Neutrophil (primary cell): Measurements from ENCODE around the gene PLIN1.

ENCODE experiments used
- H3K27ac ChIP-seq: fragments of 200-600 bp; sonication (generic); 2 replicates; pipeline ENCODE4 v1.5.1; 2016; ENCODE audit warnings: mild to moderate bottlenecking, moderate library complexity
- H3K27me3 ChIP-seq: fragments of 200-600 bp; sonication (generic); 2 replicates; pipeline ENCODE4 v1.6.0; 2016; ENCODE audit warnings: mild to moderate bottlenecking
- H3K36me3 ChIP-seq: fragments of 200-600 bp; sonication (generic); 2 replicates; pipeline ENCODE4 v1.5.1; 2017
- H3K4me1 ChIP-seq, 2 experiments: fragments of 200-600 bp in 1 of 2; sonication (generic) in 1 of 2; 1 replicate in 1 of 2; 2 replicates in 1 of 2; pipeline versions ENCODE4 v1.5.1 to v1.6.1; 2013 to 2016; ENCODE audit warnings: low read depth in 1 of 2, low read length in 1 of 2, mild to moderate bottlenecking in 1 of 2, moderate library complexity in 1 of 2; ENCODE audit not compliant: control insufficient read depth in 1 of 2, insufficient read depth in 1 of 2
- H3K4me3 ChIP-seq, 2 experiments: fragments of 200-600 bp in 1 of 2; sonication (generic) in 1 of 2; 1 replicate in 1 of 2; 2 replicates in 1 of 2; pipeline ENCODE4 v1.5.1; 2013 to 2016; ENCODE audit warnings: low read depth in 1 of 2, low read length in 1 of 2, mild to moderate bottlenecking in 1 of 2, moderate library complexity in 1 of 2
- H3K9me3 ChIP-seq: fragments of 200-600 bp; sonication (generic); 2 replicates; pipeline ENCODE4 v1.5.1; 2016
- TF ChIP-seq, protein P1 (sequence below): fragments of 200-600 bp; sonication (generic); IDR thresholded peaks from 2 replicates; pipeline ENCODE4 v1.5.1; 2016; ENCODE audit warnings: antibody characterized with exemption

PLIN1 gene

DNA sequence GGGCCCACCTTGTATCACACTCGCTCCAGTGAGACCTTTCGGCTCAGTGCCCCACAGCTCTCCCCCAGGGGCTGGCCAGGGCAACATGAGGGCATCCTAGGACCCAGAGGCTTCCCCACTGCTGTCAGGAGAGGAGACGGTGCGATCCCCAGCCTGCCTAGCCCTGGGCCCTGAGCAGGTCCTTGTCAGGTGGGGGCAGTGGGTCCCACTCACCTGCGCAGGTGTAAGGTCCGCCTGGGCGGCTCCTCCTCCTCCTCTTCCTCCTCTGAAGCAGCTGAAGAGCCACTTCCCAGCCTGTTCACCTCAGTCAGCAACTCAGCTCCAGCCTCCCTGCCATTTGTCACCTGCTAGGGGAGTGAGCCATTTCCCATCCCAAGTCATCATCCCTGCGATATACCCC lies 33.5 kb downstream of the PLIN1 start:
- TF ChIP-seq, protein P1, sequence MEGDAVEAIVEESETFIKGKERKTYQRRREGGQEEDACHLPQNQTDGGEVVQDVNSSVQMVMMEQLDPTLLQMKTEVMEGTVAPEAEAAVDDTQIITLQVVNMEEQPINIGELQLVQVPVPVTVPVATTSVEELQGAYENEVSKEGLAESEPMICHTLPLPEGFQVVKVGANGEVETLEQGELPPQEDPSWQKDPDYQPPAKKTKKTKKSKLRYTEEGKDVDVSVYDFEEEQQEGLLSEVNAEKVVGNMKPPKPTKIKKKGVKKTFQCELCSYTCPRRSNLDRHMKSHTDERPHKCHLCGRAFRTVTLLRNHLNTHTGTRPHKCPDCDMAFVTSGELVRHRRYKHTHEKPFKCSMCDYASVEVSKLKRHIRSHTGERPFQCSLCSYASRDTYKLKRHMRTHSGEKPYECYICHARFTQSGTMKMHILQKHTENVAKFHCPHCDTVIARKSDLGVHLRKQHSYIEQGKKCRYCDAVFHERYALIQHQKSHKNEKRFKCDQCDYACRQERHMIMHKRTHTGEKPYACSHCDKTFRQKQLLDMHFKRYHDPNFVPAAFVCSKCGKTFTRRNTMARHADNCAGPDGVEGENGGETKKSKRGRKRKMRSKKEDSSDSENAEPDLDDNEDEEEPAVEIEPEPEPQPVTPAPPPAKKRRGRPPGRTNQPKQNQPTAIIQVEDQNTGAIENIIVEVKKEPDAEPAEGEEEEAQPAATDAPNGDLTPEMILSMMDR = no peak
- no peaks in the 10 kb centered on the region for H3K9me3 ChIP-seq
- no peaks in the 10 kb centered on the region for H3K27me3 ChIP-seq
- H3K4me3 ChIP-seq = no peak overlapping the region
- H3K27ac ChIP-seq = no peak overlapping the region
- H3K4me1 ChIP-seq = no peaks in the 10 kb centered on the region
- H3K36me3 ChIP-seq = no peaks in the 10 kb centered on the region

DNA sequence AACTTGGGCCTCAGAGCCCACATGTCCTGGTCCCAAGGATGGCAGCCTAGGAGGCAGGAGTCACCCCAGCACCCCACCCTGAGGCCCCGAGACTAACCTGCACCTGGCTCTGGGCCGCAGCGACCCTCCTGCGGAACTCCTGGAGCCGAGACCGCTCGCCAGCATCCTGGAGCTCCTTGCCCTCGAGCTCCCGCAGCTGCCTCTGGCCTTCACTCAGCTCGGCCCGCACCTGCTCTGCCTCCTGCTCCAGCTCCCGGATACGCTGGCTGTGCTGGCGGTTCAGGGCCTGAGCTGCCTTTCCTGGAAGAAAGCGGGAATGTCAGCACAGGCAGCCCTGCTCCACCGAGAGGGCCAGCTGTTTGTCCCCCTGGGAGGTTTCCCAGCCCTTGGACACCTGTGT lies 37.1 kb downstream of the PLIN1 start:
- Histone ChIP-seq H3K27me3 (no peaks in the 10 kb centered on the region), H3K36me3 (no peaks in the 10 kb centered on the region), H3K27ac (no peak overlapping the region), H3K9me3 (no peaks in the 10 kb centered on the region), H3K4me1 (no peaks in the 10 kb centered on the region), H3K4me3 (no peak overlapping the region)
- TF ChIP-seq, protein P1 = no peak

DNA sequence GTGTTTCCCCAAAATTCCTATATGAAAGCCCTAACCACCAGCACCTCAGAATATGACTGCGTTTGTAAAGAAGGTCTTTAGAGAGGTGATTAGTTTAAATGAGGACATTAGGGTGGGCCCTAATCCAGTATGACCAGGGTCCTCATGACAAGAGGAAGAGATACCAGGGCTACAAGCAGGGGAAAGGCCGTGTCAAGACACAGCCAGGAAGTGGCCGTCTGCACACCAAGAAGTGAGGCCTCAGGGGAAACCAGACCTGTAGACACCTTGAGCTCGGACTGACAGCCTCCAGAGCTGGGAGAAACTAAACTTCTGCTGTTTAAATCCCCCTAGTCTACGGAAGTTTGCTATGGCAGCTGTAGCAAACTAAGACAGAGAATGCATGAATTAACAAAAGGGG lies 38.1 kb downstream of the PLIN1 start:
- TF ChIP-seq, protein P1 = no peak
- Histone ChIP-seq H3K9me3 (no peaks in the 10 kb centered on the region), H3K27me3 (no peaks in the 10 kb centered on the region), H3K4me3 (no peak overlapping the region), H3K4me1 (no peaks in the 10 kb centered on the region), H3K27ac (no peak overlapping the region), H3K36me3 (no peaks in the 10 kb centered on the region)

DNA sequence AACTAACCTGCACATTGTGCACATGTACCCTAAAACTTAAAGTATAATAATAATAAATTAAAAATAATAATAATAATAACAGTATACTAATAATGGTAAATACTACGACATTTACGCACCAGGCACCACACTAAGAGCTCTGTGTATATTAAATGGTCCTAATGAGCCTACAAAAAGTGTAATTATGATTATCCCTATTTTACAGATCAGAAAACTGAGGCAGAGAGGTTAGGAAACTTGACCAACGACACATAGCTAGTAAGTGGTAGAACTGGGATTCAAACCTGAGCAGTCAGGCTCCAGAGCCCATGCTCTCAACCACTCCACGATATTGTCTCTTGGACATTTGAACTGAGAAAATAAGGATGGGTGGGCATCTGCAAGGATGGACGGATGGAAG lies 38.9 kb downstream of the PLIN1 start:
- Histone ChIP-seq H3K4me1 (no peaks in the 10 kb centered on the region), H3K4me3 (no peak overlapping the region), H3K27ac (no peak overlapping the region), H3K9me3 (no peaks in the 10 kb centered on the region), H3K36me3 (no peaks in the 10 kb centered on the region), H3K27me3 (no peaks in the 10 kb centered on the region)
- TF ChIP-seq, protein P1 = no peak

DNA sequence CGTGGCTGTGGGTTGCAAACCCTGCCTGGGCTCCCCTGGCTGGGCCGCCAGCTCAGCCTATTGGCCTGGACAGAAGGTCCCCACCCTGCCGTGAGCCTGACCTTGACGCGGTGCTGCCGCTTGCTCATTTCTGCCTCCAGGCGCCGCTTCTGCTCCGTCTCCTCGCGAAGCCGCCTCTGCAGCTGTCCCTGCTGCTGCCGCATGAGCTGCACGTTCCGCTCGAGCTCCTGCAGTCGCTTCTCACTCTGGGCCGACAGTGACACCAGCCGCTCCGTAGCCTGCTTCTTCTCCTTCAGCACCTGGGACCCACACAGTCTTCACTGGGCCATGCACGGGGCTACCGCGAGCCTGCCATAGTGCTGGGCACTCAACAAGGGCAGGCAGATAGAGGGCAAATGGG lies 45.6 kb downstream of the PLIN1 start:
- TF ChIP-seq, protein P1 = no peak
- Histone ChIP-seq H3K4me1 (no peaks in the 10 kb centered on the region), H3K27ac (no peak overlapping the region), H3K9me3 (no peaks in the 10 kb centered on the region), H3K36me3 (peaks cover 30% of the 10 kb centered on the region), H3K27me3 (no peaks in the 10 kb centered on the region), H3K4me3 (no peak overlapping the region)
